ENCODE data around the gene B4GAT1. TPM values are rescaled to one million over a fixed set of nuclear protein-coding genes. Genes with fewer than 3 reads are reported as not detected.

B4GAT1 gene
- total RNA-seq, 1 experiment from 2014 or later: 41.1 TPM

DNA sequence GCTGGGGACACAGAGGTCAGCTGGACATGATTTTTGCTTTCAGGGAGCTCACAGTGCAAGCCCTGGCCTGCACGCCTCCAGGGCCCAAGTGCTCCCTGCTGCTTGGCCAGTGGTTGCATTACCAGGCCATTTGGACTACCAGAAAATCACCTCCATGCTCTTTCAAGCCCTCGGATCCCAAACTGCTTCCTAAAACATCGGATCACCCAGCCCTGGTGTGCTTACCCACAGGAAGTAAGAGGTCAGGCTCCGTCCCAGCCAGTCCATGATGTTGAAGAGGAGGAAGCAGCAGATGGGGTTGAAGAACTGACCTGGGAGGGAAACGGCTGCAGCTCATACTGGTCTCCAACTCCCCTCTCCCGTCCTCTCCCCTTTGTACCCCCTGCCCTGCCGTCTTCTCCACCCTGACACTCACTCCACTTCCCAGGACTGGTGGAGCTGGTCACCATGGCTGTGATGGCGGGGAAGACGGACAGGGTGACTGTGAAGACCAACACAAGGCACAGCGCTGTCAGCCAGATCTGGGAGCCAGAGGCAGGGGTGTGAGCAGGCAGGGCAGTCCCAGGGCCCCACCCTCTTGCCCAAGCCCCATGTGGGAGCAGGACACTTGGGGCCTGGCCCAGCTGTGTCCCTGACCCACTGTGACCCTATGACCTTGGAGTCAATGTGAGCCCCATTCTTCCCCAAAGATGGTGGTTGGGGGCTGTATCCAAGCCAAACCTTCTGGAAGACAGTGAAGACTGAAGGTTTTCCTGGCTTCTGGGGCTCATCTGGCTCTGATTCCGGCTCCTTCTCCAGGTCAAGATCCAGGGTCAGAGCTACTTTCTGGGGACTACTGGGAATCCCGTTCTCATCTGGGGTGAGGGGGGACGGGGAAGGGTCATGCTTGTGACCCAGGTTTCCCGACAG, 18.5 kb upstream of the B4GAT1 start:
- ChIA-PET POLR2A (ENCODE audit: unreplicated experiment) (no interaction called here), CTCF (no interaction called here)
- Histone ChIP-seq H3K79me2 (ENCODE audit: low read length) (peaks cover 28% of the 10 kb centered on the region), H3K4me1 (ENCODE audit: insufficient read depth, low read length) (peaks cover 9% of the 10 kb centered on the region), H3K36me3 (ENCODE audit: low read depth, low read length) (peaks cover 35% of the 10 kb centered on the region), H3K9ac (ENCODE audit: low read length) (no peak overlapping the region), H3K27ac (ENCODE audit: low read length) (no peak overlapping the region), H3K9me3 (ENCODE audit: low read length) (no peaks in the 10 kb centered on the region), H3K27me3 (ENCODE audit: low read length) (no peaks in the 10 kb centered on the region), H2AFZ (ENCODE audit: low read length) (no peak overlapping the region), H3K4me2 (ENCODE audit: low read length) (no peak overlapping the region), H3K9me2 (replicated peaks; ENCODE audit: low read length) (no peaks in the 10 kb centered on the region), H4K20me1 (ENCODE audit: low read length) (no peaks in the 10 kb centered on the region), H3F3A (ENCODE audit: low read length, unreplicated experiment) (no peaks in the 10 kb centered on the region), H3K4me3 (ENCODE audit: low read length) (no peak overlapping the region)
- intact Hi-C loops (cut with micrococcal nuclease): no loop called here
- DNase-seq (no peak), ATAC-seq (no peak)
- no TSS peak for BruUV-seq (replicated peaks)
- no peak for TF ChIP-seq EZH2 (IDR thresholded peaks at IDR 0.05; ENCODE audit: low read length, unreplicated experiment)
- TF ChIP-seq, protein P1, sequence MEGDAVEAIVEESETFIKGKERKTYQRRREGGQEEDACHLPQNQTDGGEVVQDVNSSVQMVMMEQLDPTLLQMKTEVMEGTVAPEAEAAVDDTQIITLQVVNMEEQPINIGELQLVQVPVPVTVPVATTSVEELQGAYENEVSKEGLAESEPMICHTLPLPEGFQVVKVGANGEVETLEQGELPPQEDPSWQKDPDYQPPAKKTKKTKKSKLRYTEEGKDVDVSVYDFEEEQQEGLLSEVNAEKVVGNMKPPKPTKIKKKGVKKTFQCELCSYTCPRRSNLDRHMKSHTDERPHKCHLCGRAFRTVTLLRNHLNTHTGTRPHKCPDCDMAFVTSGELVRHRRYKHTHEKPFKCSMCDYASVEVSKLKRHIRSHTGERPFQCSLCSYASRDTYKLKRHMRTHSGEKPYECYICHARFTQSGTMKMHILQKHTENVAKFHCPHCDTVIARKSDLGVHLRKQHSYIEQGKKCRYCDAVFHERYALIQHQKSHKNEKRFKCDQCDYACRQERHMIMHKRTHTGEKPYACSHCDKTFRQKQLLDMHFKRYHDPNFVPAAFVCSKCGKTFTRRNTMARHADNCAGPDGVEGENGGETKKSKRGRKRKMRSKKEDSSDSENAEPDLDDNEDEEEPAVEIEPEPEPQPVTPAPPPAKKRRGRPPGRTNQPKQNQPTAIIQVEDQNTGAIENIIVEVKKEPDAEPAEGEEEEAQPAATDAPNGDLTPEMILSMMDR (conservative IDR thresholded peaks at IDR 0.05; ENCODE audit: low read depth, low read length): no peak
- no peak for TF ChIP-seq EZH2phosphoT487 (IDR thresholded peaks at IDR 0.05; ENCODE audit: borderline replicate concordance, low read length)

GRCh38 chr11:66365166-66365565, 17.7 kb upstream of the B4GAT1 start:
- no peaks in the 10 kb centered on the region for H3K9me2 ChIP-seq (replicated peaks; ENCODE audit: low read length)
- no peaks in the 10 kb centered on the region for H4K20me1 ChIP-seq (ENCODE audit: low read length)
- H2AFZ ChIP-seq (ENCODE audit: low read length): no peak overlapping the region
- intact Hi-C loops (cut with micrococcal nuclease): no loop called here
- ATAC-seq (no peak), DNase-seq (no peak)
- H3K4me1 ChIP-seq (ENCODE audit: insufficient read depth, low read length): peaks cover 7% of the 10 kb centered on the region
- H3K36me3 ChIP-seq (ENCODE audit: low read depth, low read length): peaks cover 35% of the 10 kb centered on the region
- POLR2A ChIA-PET (ENCODE audit: unreplicated experiment): no interaction called here
- no peak overlapping the region for H3K27ac ChIP-seq (ENCODE audit: low read length)
- no peaks in the 10 kb centered on the region for H3K27me3 ChIP-seq (ENCODE audit: low read length)
- H3K9me3 ChIP-seq (ENCODE audit: low read length): no peaks in the 10 kb centered on the region
- no peak overlapping the region for H3K9ac ChIP-seq (ENCODE audit: low read length)
- H3F3A ChIP-seq (ENCODE audit: low read length, unreplicated experiment): no peaks in the 10 kb centered on the region
- peaks cover 21% of the 10 kb centered on the region for H3K79me2 ChIP-seq (ENCODE audit: low read length)
- BruUV-seq (replicated peaks): no TSS peak
- TF ChIP-seq EZH2 (IDR thresholded peaks at IDR 0.05; ENCODE audit: low read length, unreplicated experiment): no peak
- no peak for TF ChIP-seq EZH2phosphoT487 (IDR thresholded peaks at IDR 0.05; ENCODE audit: borderline replicate concordance, low read length)
- TF ChIP-seq, protein P1 (conservative IDR thresholded peaks at IDR 0.05; ENCODE audit: low read depth, low read length): no peak
- H3K4me2 ChIP-seq (ENCODE audit: low read length): no peak overlapping the region
- CTCF ChIA-PET: no interaction called here
- H3K4me3 ChIP-seq (ENCODE audit: low read length): no peak overlapping the region
